Activated CD4-positive, alpha-beta memory T cell treated with anti-CD3 and anti-CD28 coated beads, Interleukin-2, amount 10 ng/mL, durations not matched to agents 7 days and 5 days (primary cell): Measurements from ENCODE around the gene PBXIP1. TPM values are rescaled to one million over a fixed set of nuclear protein-coding genes. Genes with fewer than 3 reads are reported as not detected.
"Not testable (repeated sequence)": the region's sequence is repeated elsewhere in the genome, so short reads cannot be mapped to it uniquely, and the experiment has no call there.

ENCODE experiments used
- CTCF ChIA-PET: fragments of 350-600 bp; sonication (Branson Sonifier 250); formaldehyde crosslinking; loops from one replicate; lab custom pipeline; 2021; ENCODE audit warnings: antibody characterized with exemption, inconsistent platforms; lab: Charles Lee
- POLR2A ChIA-PET: fragments of 350-600 bp; sonication (Branson Sonifier 250); formaldehyde crosslinking; loops from one replicate; lab custom pipeline; 2021; ENCODE audit warnings: antibody characterized with exemption; lab: Charles Lee
- DNase-seq: peaks from one replicate; pipeline ENCODE4 v3.0.0-alpha.2; 2020
- H3K27ac Mint-ChIP-seq: one replicate; pipeline ENCODE4 v1.8.0; 2021; ENCODE audit warnings: mild to moderate bottlenecking, mixed read lengths
- H3K27me3 Mint-ChIP-seq: one replicate; pipeline ENCODE4 v1.8.0; 2021; ENCODE audit warnings: mixed read lengths
- H3K36me3 Mint-ChIP-seq: one replicate; pipeline ENCODE4 v1.8.0; 2021; ENCODE audit warnings: low read depth, mixed read lengths
- H3K4me1 Mint-ChIP-seq: one replicate; pipeline ENCODE4 v1.8.0; 2021; ENCODE audit warnings: mixed read lengths
- H3K4me3 Mint-ChIP-seq: one replicate; pipeline ENCODE4 v1.8.0; 2021; ENCODE audit warnings: mild to moderate bottlenecking, mixed read lengths
- H3K9me3 Mint-ChIP-seq: one replicate; pipeline ENCODE4 v1.8.0; 2021; ENCODE audit warnings: mixed read lengths
- total RNA-seq, 2 experiments: library from RNA; stranded (reverse); gene quantifications; one replicate each; pipeline ENCODE4 v1.2.3, GENCODE V29; 2021

Gene PBXIP1
- total RNA-seq, 2 experiments from 2014 or later, result 169 TPM

GRCh38 chr1:154913273-154913672 lies 42.6 kb downstream of the PBXIP1 start:
- H3K4me1 Mint-ChIP-seq, result no peaks in the 10 kb centered on the region
- CTCF ChIA-PET, result interaction anchor here (0.9 to 1.1 kb wide), 2 partner anchors 28 to 35 kb away, joined by 5 read pairs; no protein-coding TSS in a partner anchor
- no peak overlapping the region for H3K4me3 Mint-ChIP-seq
- peaks cover 3% of the 10 kb centered on the region for H3K9me3 Mint-ChIP-seq
- DNase-seq, result no peak
- no peak overlapping the region for H3K27ac Mint-ChIP-seq
- no peaks in the 10 kb centered on the region for H3K27me3 Mint-ChIP-seq
- POLR2A ChIA-PET, result interaction anchor here (0.8 kb wide), 1 partner anchor 23 kb away, joined by 3 read pairs; the partner anchor contains the start of gene PMVK
- peaks cover 18% of the 10 kb centered on the region for H3K36me3 Mint-ChIP-seq

- Mint-ChIP-seq H3K36me3 (peaks cover 18% of the 10 kb centered on the region), H3K27me3 (no peaks in the 10 kb centered on the region), H3K9me3 (peaks cover 3% of the 10 kb centered on the region), H3K4me3 (no peak overlapping the region), H3K27ac (no peak overlapping the region), H3K4me1 (no peaks in the 10 kb centered on the region)
- CTCF ChIA-PET, result interaction anchor here (0.9 to 1.1 kb wide), 2 partner anchors 27 to 34 kb away, joined by 5 read pairs; no protein-coding TSS in a partner anchor
- POLR2A ChIA-PET, result interaction anchor here (0.8 kb wide), 1 partner anchor 23 kb away, joined by 3 read pairs; the partner anchor contains the start of gene PMVK
- no peak for DNase-seq
Measured at GRCh38 chr1:154912755-154913154, 43.1 kb downstream of the PBXIP1 start.

- Mint-ChIP-seq H3K9me3 (peaks cover 3% of the 10 kb centered on the region), H3K27ac (no peak overlapping the region), H3K4me3 (no peak overlapping the region), H3K4me1 (no peaks in the 10 kb centered on the region), H3K27me3 (no peaks in the 10 kb centered on the region), H3K36me3 (peaks cover 13% of the 10 kb centered on the region)
- POLR2A ChIA-PET, result no interaction called here
- no peak for DNase-seq
- CTCF ChIA-PET, result interaction anchor here (1.1 kb wide), 1 partner anchor 33 kb away, joined by 5 read pairs; no protein-coding TSS in a partner anchor
Measured at GRCh38 chr1:154911691-154912550, 44.0 kb downstream of the PBXIP1 start.

- Mint-ChIP-seq H3K4me3 (no peak overlapping the region), H3K27me3 (no peaks in the 10 kb centered on the region), H3K27ac (no peak overlapping the region), H3K4me1 (no peaks in the 10 kb centered on the region), H3K36me3 (peaks cover 5% of the 10 kb centered on the region), H3K9me3 (no peaks in the 10 kb centered on the region)
- ChIA-PET POLR2A (no interaction called here), CTCF (no interaction called here)
- no peak for DNase-seq
Measured at GRCh38 chr1:154910851-154911250, 45.0 kb downstream of the PBXIP1 start.

GRCh38 chr1:154908937-154909336 lies 47.0 kb downstream of the PBXIP1 start:
- H3K4me3 Mint-ChIP-seq, result no peak overlapping the region
- CTCF ChIA-PET, result no interaction called here
- no peaks in the 10 kb centered on the region for H3K27me3 Mint-ChIP-seq
- no peaks in the 10 kb centered on the region for H3K36me3 Mint-ChIP-seq
- POLR2A ChIA-PET, result no interaction called here
- no peak overlapping the region for H3K27ac Mint-ChIP-seq
- no peaks in the 10 kb centered on the region for H3K9me3 Mint-ChIP-seq
- H3K4me1 Mint-ChIP-seq, result no peaks in the 10 kb centered on the region
- no peak for DNase-seq

GRCh38 chr1:154908129-154908528 lies 47.8 kb downstream of the PBXIP1 start:
- CTCF ChIA-PET, H3K27ac Mint-ChIP-seq, H3K9me3 Mint-ChIP-seq, H3K4me3 Mint-ChIP-seq, H3K27me3 Mint-ChIP-seq, H3K36me3 Mint-ChIP-seq, H3K4me1 Mint-ChIP-seq, POLR2A ChIA-PET, DNase-seq: not testable (repeated sequence)

- no peaks in the 10 kb centered on the region for H3K36me3 Mint-ChIP-seq
- H3K4me3 Mint-ChIP-seq, result no peak overlapping the region
- H3K4me1 Mint-ChIP-seq, result no peaks in the 10 kb centered on the region
- POLR2A ChIA-PET, result interaction anchor here (1.1 kb wide), 1 partner anchor 15 kb away, joined by 3 read pairs; no protein-coding TSS in a partner anchor
- CTCF ChIA-PET, result interaction anchor here (0.7 to 1.2 kb wide), 5 partner anchors 15 to 360 kb away, joined by 3 to 4 read pairs (median 3); partner anchors contain the start of gene FLAD1
- H3K9me3 Mint-ChIP-seq, result no peaks in the 10 kb centered on the region
- H3K27me3 Mint-ChIP-seq, result no peaks in the 10 kb centered on the region
- no peak overlapping the region for H3K27ac Mint-ChIP-seq
- no peak for DNase-seq
Measured at GRCh38 chr1:154906621-154907081, 49.2 kb downstream of the PBXIP1 start.

- no peaks in the 10 kb centered on the region for H3K4me1 Mint-ChIP-seq
- POLR2A ChIA-PET, result no interaction called here
Measured at GRCh38 chr1:154902938-154903566, 52.8 kb downstream of the PBXIP1 start.

GRCh38 chr1:154901591-154901990 lies 54.3 kb downstream of the PBXIP1 start:
- ChIA-PET POLR2A (interaction anchor here (0.6 kb wide), 1 partner anchor 28 kb away, joined by 3 read pairs; no protein-coding TSS in a partner anchor), CTCF (no interaction called here)
- no peak for DNase-seq
- Mint-ChIP-seq H3K4me1 (no peaks in the 10 kb centered on the region), H3K27ac (no peak overlapping the region), H3K36me3 (no peaks in the 10 kb centered on the region), H3K4me3 (no peak overlapping the region), H3K9me3 (no peaks in the 10 kb centered on the region), H3K27me3 (no peaks in the 10 kb centered on the region)

More at GRCh38 chr1:154902938-154903566, 52.8 kb downstream of the PBXIP1 start:
- no peak for DNase-seq
- no peak overlapping the region for H3K4me3 Mint-ChIP-seq
- H3K9me3 Mint-ChIP-seq, result no peaks in the 10 kb centered on the region
- H3K36me3 Mint-ChIP-seq, result no peaks in the 10 kb centered on the region
- CTCF ChIA-PET, result interaction anchor here (0.6 to 1.8 kb wide), 2 partner anchors 41 to 211 kb away, joined by 3 to 5 read pairs; no protein-coding TSS in a partner anchor
- no peak overlapping the region for H3K27ac Mint-ChIP-seq
- no peaks in the 10 kb centered on the region for H3K27me3 Mint-ChIP-seq

- ChIA-PET POLR2A (no interaction called here), CTCF (no interaction called here)
- Mint-ChIP-seq H3K27ac (no peak overlapping the region), H3K4me3 (no peak overlapping the region), H3K36me3 (no peaks in the 10 kb centered on the region), H3K4me1 (no peaks in the 10 kb centered on the region), H3K27me3 (no peaks in the 10 kb centered on the region), H3K9me3 (no peaks in the 10 kb centered on the region)
- DNase-seq, result no peak
Measured at GRCh38 chr1:154899041-154899440, 56.9 kb downstream of the PBXIP1 start.

- ChIA-PET CTCF (no interaction called here), POLR2A (no interaction called here)
- no peak for DNase-seq
- Mint-ChIP-seq H3K27ac (no peak overlapping the region), H3K4me1 (no peaks in the 10 kb centered on the region), H3K9me3 (no peaks in the 10 kb centered on the region), H3K4me3 (no peak overlapping the region), H3K36me3 (no peaks in the 10 kb centered on the region), H3K27me3 (peaks cover 1% of the 10 kb centered on the region)
Measured at GRCh38 chr1:154896771-154897286, 59.1 kb downstream of the PBXIP1 start.

- Mint-ChIP-seq H3K4me1 (no peaks in the 10 kb centered on the region), H3K27me3 (peaks cover 1% of the 10 kb centered on the region), H3K4me3 (no peak overlapping the region), H3K27ac (no peak overlapping the region), H3K36me3 (no peaks in the 10 kb centered on the region), H3K9me3 (no peaks in the 10 kb centered on the region)
- DNase-seq, result no peak
- ChIA-PET CTCF (no interaction called here), POLR2A (no interaction called here)
Measured at GRCh38 chr1:154895798-154896197, 60.1 kb downstream of the PBXIP1 start.
